ENCODE data around the gene TXNRD2.

The TXNRD2 gene

GRCh38 chr22:19915287-19915954 is 26.2 kb downstream of the TXNRD2 start:
- TF ChIP-seq, protein P1, sequence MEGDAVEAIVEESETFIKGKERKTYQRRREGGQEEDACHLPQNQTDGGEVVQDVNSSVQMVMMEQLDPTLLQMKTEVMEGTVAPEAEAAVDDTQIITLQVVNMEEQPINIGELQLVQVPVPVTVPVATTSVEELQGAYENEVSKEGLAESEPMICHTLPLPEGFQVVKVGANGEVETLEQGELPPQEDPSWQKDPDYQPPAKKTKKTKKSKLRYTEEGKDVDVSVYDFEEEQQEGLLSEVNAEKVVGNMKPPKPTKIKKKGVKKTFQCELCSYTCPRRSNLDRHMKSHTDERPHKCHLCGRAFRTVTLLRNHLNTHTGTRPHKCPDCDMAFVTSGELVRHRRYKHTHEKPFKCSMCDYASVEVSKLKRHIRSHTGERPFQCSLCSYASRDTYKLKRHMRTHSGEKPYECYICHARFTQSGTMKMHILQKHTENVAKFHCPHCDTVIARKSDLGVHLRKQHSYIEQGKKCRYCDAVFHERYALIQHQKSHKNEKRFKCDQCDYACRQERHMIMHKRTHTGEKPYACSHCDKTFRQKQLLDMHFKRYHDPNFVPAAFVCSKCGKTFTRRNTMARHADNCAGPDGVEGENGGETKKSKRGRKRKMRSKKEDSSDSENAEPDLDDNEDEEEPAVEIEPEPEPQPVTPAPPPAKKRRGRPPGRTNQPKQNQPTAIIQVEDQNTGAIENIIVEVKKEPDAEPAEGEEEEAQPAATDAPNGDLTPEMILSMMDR (IDR thresholded peaks at IDR 0.05), result no peak

- TF ChIP-seq, protein P1 (IDR thresholded peaks at IDR 0.05), result no peak
These were observed 27.2 kb downstream of the TXNRD2 start for GRCh38 chr22:19914201-19914943.

DNA sequence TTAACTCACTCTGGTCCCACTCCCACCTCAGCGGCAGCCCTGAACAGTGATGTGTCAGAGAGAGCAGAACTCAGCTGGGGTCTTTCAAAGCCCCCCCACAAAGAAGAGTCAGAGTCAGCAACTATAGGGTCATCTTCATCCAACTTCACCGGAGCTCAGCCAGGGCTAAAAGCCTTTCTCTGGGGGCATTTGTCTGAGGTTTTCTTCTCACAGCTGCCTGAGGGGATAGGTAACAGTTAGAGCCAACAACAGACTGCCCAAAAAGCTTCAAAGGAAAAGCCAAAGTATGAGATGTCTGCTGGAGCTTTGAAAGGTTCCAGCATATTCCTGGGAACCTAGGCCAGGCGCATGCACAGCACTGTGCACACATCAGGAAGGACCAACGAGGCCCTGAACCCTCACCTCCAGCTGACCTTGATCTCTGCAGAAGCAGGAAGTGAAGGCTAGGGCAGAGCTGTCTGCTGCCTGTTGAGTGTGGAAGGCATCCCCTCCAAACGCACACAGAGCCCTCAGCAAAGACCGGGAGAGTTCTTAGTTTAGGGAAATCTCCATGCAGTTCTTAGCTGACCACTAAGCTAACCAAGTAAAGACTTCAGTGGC is 28.2 kb downstream of the TXNRD2 start:
- TF ChIP-seq, protein P1 (IDR thresholded peaks at IDR 0.05), result no peak

- TF ChIP-seq, protein P1 (IDR thresholded peaks at IDR 0.05), result 0 out of 2 replicates have a peak, but pooled peaks have one; percentile 9
These were observed 29.2 kb downstream of the TXNRD2 start for GRCh38 chr22:19912271-19912999.

- TF ChIP-seq, protein P1 (IDR thresholded peaks at IDR 0.05), result no peak
These were observed 29.9 kb downstream of the TXNRD2 start for GRCh38 chr22:19911540-19912270.

DNA sequence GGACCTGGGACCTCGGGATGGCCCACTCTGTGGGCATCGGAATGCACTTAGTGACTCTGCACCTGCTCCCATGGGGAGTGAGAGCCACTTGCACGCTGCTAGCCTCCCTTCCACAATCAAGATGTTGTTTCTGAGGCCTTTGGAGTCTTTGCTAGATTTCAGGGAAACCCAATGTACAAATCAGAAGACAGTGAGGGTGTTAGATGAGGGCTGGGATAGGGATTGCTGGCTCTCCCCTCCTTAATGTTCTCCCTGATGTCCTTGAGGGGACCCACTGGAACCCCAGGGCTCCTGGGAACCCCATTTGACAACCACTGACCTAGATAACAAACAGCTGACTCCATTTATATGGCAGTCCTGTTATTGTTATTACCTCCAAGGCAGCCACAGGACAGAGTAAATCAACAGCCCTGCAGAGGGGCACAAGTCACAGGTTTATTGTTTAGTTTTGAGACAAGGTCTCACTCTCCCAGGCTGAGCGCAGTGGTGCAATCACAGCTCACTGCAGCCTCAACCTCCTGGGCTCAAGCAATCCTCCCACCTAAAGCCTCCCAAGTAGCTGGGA is 31.4 kb downstream of the TXNRD2 start:
- TF ChIP-seq, protein P1 (IDR thresholded peaks at IDR 0.05), result no peak; the same call in 1 of the 2 replicates
